Prostate gland (tissue), 2 donors: Measurements from ENCODE around the gene RFTN2.

Source experiments
- CTCF ChIP-seq, 4 experiments: fragments of 200-600 bp in 2 of 4; fragments of 450-650 bp in 2 of 4; sonication (generic) in 2 of 4; IDR thresholded peaks; 1 replicate in 3 of 4; 2 replicates in 1 of 4; pipeline ENCODE4 v1.5.1; 2016 to 2019; ENCODE audit warnings: antibody characterized with exemption in 4 of 4, mild to moderate bottlenecking in 2 of 4, moderate library complexity in 2 of 4
- POLR2A ChIP-seq: fragments of 450-650 bp; IDR thresholded peaks from one replicate; pipeline ENCODE4 v1.6.1; 2016; ENCODE audit warnings: antibody characterized with exemption, mild to moderate bottlenecking
- POLR2AphosphoS5 ChIP-seq: sonication (generic); formaldehyde crosslinking; IDR thresholded peaks from one replicate; pipeline ENCODE4 v1.6.1; 2017; ENCODE audit warnings: antibody characterized with exemption

GRCh38 chr2:197677483-197677882, 2.1 kb upstream of the RFTN2 start:
- TF ChIP-seq POLR2A (no peak), CTCF (IDR thresholded peaks at IDR 0.05) (no peak), POLR2AphosphoS5 (no peak)
